Activated CD8-positive, alpha-beta T cell treated with anti-CD3 and anti-CD28 coated beads, Interleukin-2, amount 10 ng/mL, durations not matched to agents 7 days and 5 days (primary cell): ENCODE data around the gene MED1. TPM values are rescaled to one million over a fixed set of nuclear protein-coding genes. Genes with fewer than 3 reads are reported as not detected.
"Not testable (repeated sequence)": the region's sequence is repeated elsewhere in the genome, so short reads cannot be mapped to it uniquely, and the experiment has no call there.

Experiments
- ATAC-seq: fragments of 150-1000 bp; cut with Tn5 transposase; one replicate; pipeline ENCODE4 v1.10.0; 2021; ENCODE audit warnings: moderate library complexity
- CTCF ChIA-PET: fragments of 350-600 bp; sonication (Branson Sonifier 250); formaldehyde crosslinking; loops from one replicate; lab custom pipeline; 2021; ENCODE audit warnings: antibody characterized with exemption; lab: Charles Lee
- POLR2A ChIA-PET: fragments of 350-600 bp; sonication (Branson Sonifier 250); formaldehyde crosslinking; loops from one replicate; lab custom pipeline; 2021; ENCODE audit warnings: antibody characterized with exemption; lab: Charles Lee
- DNase-seq: peaks from one replicate; pipeline ENCODE4 v3.0.0-alpha.2; 2020
- H3K27ac Mint-ChIP-seq: one replicate; pipeline ENCODE4 v1.8.0; 2021; ENCODE audit warnings: mild to moderate bottlenecking, mixed read lengths
- H3K27me3 Mint-ChIP-seq: one replicate; pipeline ENCODE4 v1.8.0; 2021; ENCODE audit warnings: low read depth, mixed read lengths
- H3K36me3 Mint-ChIP-seq: one replicate; pipeline ENCODE4 v1.8.0; 2021; ENCODE audit warnings: low read depth, mixed read lengths
- H3K4me1 Mint-ChIP-seq: one replicate; pipeline ENCODE4 v1.8.0; 2021; ENCODE audit warnings: low read depth, mixed read lengths
- H3K4me3 Mint-ChIP-seq: one replicate; pipeline ENCODE4 v1.8.0; 2021; ENCODE audit warnings: mild to moderate bottlenecking, mixed read lengths
- H3K9me3 Mint-ChIP-seq: one replicate; pipeline ENCODE4 v1.8.0; 2022; ENCODE audit warnings: mixed read lengths; ENCODE audit not compliant: insufficient read depth
- total RNA-seq, 2 experiments: library from RNA; stranded (reverse); gene quantifications; one replicate each; pipeline ENCODE4 v1.2.3, GENCODE V29; 2021

Gene MED1
- total RNA-seq, 2 experiments from 2014 or later = 52.8 to 53.2 TPM

- CTCF ChIA-PET = interaction anchor here (0.6 to 1.5 kb wide), 4 partner anchors 89 to 235 kb away, joined by 3 to 5 read pairs (median 4); no protein-coding TSS in a partner anchor
- Mint-ChIP-seq H3K4me3 (peak overlapping the region; percentile 95), H3K27ac (no peak overlapping the region), H3K4me1 (peaks cover 18% of the 10 kb centered on the region), H3K36me3 (peaks cover 5% of the 10 kb centered on the region), H3K27me3 (no peaks in the 10 kb centered on the region), H3K9me3 (no peaks in the 10 kb centered on the region)
- DNase-seq (no peak), ATAC-seq (no peak)
- POLR2A ChIA-PET = no interaction called here
These were observed 51.3 kb downstream of the MED1 start for GRCh38 chr17:39399791-39400190.

- ChIA-PET POLR2A (interaction anchor here (0.6 kb wide), 1 partner anchor 12 kb away, joined by 5 read pairs; no protein-coding TSS in a partner anchor), CTCF (interaction anchor here (0.6 to 0.7 kb wide), 2 partner anchors 20 to 123 kb away, joined by 3 read pairs; no protein-coding TSS in a partner anchor)
- H3K36me3 Mint-ChIP-seq = no peaks in the 10 kb centered on the region
- H3K4me1 Mint-ChIP-seq = no peaks in the 10 kb centered on the region
- ATAC-seq = no peak
- no peaks in the 10 kb centered on the region for H3K9me3 Mint-ChIP-seq
- DNase-seq = no peak
- no peak overlapping the region for H3K4me3 Mint-ChIP-seq
- H3K27me3 Mint-ChIP-seq = no peaks in the 10 kb centered on the region
- H3K27ac Mint-ChIP-seq = no peak overlapping the region
These were observed 57.3 kb downstream of the MED1 start for GRCh38 chr17:39393736-39394135.

- Mint-ChIP-seq H3K27ac (no peak overlapping the region), H3K4me3 (no peak overlapping the region), H3K4me1 (no peaks in the 10 kb centered on the region), H3K9me3 (no peaks in the 10 kb centered on the region), H3K36me3 (no peaks in the 10 kb centered on the region), H3K27me3 (no peaks in the 10 kb centered on the region)
- DNase-seq (no peak), ATAC-seq (no peak)
- POLR2A ChIA-PET = no interaction called here
- CTCF ChIA-PET = no interaction called here
These were observed 59.6 kb downstream of the MED1 start for GRCh38 chr17:39391448-39391847.

- ChIA-PET CTCF (no interaction called here), POLR2A (interaction anchor here (1.3 kb wide), 1 partner anchor 155 kb away, joined by 3 read pairs; no protein-coding TSS in a partner anchor)
- H3K4me3 Mint-ChIP-seq = no peak overlapping the region
- H3K4me1 Mint-ChIP-seq = no peaks in the 10 kb centered on the region
- H3K27ac Mint-ChIP-seq = no peak overlapping the region
- ATAC-seq (no peak), DNase-seq (no peak)
- no peaks in the 10 kb centered on the region for H3K9me3 Mint-ChIP-seq
- H3K36me3 Mint-ChIP-seq = no peaks in the 10 kb centered on the region
- H3K27me3 Mint-ChIP-seq = no peaks in the 10 kb centered on the region
These were observed 66.0 kb downstream of the MED1 start for GRCh38 chr17:39385040-39385439.

GRCh38 chr17:39380144-39380543 lies 70.9 kb downstream of the MED1 start:
- DNase-seq (no peak), ATAC-seq (no peak)
- Mint-ChIP-seq H3K4me1 (no peaks in the 10 kb centered on the region), H3K36me3 (no peaks in the 10 kb centered on the region), H3K4me3 (no peak overlapping the region), H3K27me3 (no peaks in the 10 kb centered on the region), H3K9me3 (no peaks in the 10 kb centered on the region), H3K27ac (no peak overlapping the region)
- ChIA-PET POLR2A (interaction anchor here (0.6 kb wide), 1 partner anchor 400 kb away, joined by 3 read pairs; no protein-coding TSS in a partner anchor), CTCF (no interaction called here)

GRCh38 chr17:39376434-39376833 lies 74.6 kb downstream of the MED1 start:
- no peak overlapping the region for H3K4me3 Mint-ChIP-seq
- POLR2A ChIA-PET = no interaction called here

GRCh38 chr17:39367805-39368204 lies 83.3 kb downstream of the MED1 start:
- POLR2A ChIA-PET, H3K36me3 Mint-ChIP-seq, H3K9me3 Mint-ChIP-seq, H3K27me3 Mint-ChIP-seq, DNase-seq, ATAC-seq, H3K4me1 Mint-ChIP-seq, H3K4me3 Mint-ChIP-seq, CTCF ChIA-PET, H3K27ac Mint-ChIP-seq: not testable (repeated sequence)

More at GRCh38 chr17:39376434-39376833, 74.6 kb downstream of the MED1 start:
- Mint-ChIP-seq H3K9me3 (no peaks in the 10 kb centered on the region), H3K27ac (no peak overlapping the region), H3K36me3 (no peaks in the 10 kb centered on the region), H3K4me1 (no peaks in the 10 kb centered on the region), H3K27me3 (no peaks in the 10 kb centered on the region)
- no peak for ATAC-seq
- no peak for DNase-seq
- CTCF ChIA-PET = interaction anchor here (0.9 to 1.1 kb wide), 2 partner anchors 85 to 140 kb away, joined by 3 read pairs; partner anchors contain the start of gene CDK12

- no peak for ATAC-seq
- CTCF ChIA-PET = interaction anchor here (1.0 kb wide), 1 partner anchor 82 kb away, joined by 3 read pairs; no protein-coding TSS in a partner anchor
- no peaks in the 10 kb centered on the region for H3K9me3 Mint-ChIP-seq
These were observed 85.2 kb downstream of the MED1 start for GRCh38 chr17:39365872-39366271.

GRCh38 chr17:39365242-39365641 lies 85.8 kb downstream of the MED1 start:
- Mint-ChIP-seq H3K27ac (no peak overlapping the region), H3K4me3 (no peak overlapping the region), H3K36me3 (no peaks in the 10 kb centered on the region), H3K27me3 (no peaks in the 10 kb centered on the region), H3K4me1 (no peaks in the 10 kb centered on the region), H3K9me3 (no peaks in the 10 kb centered on the region)
- no peak for ATAC-seq
- DNase-seq = no peak
- ChIA-PET CTCF (no interaction called here), POLR2A (no interaction called here)

More at GRCh38 chr17:39365872-39366271, 85.2 kb downstream of the MED1 start:
- Mint-ChIP-seq H3K27me3 (no peaks in the 10 kb centered on the region), H3K4me3 (no peak overlapping the region), H3K36me3 (no peaks in the 10 kb centered on the region), H3K4me1 (no peaks in the 10 kb centered on the region), H3K27ac (no peak overlapping the region)
- no peak for DNase-seq
- POLR2A ChIA-PET = interaction anchor here (0.5 kb wide), 1 partner anchor 26 kb away, joined by 3 read pairs; no protein-coding TSS in a partner anchor

- H3K9me3 Mint-ChIP-seq = no peaks in the 10 kb centered on the region
- H3K27ac Mint-ChIP-seq = no peak overlapping the region
- no peaks in the 10 kb centered on the region for H3K4me1 Mint-ChIP-seq
- CTCF ChIA-PET = no interaction called here
- POLR2A ChIA-PET = no interaction called here
- ATAC-seq (no peak), DNase-seq (no peak)
- H3K4me3 Mint-ChIP-seq = no peak overlapping the region
- H3K27me3 Mint-ChIP-seq = no peaks in the 10 kb centered on the region
- H3K36me3 Mint-ChIP-seq = no peaks in the 10 kb centered on the region
These were observed 86.6 kb downstream of the MED1 start for GRCh38 chr17:39364236-39365025.

GRCh38 chr17:39361064-39361463 lies 90.0 kb downstream of the MED1 start:
- H3K27me3 Mint-ChIP-seq = no peaks in the 10 kb centered on the region
- no peaks in the 10 kb centered on the region for H3K9me3 Mint-ChIP-seq
- no peaks in the 10 kb centered on the region for H3K36me3 Mint-ChIP-seq
- no peaks in the 10 kb centered on the region for H3K4me1 Mint-ChIP-seq
- no peak for ATAC-seq
- no peak for DNase-seq
- CTCF ChIA-PET = no interaction called here
- no peak overlapping the region for H3K4me3 Mint-ChIP-seq
- H3K27ac Mint-ChIP-seq = no peak overlapping the region
- POLR2A ChIA-PET = no interaction called here

GRCh38 chr17:39360537-39360936 lies 90.5 kb downstream of the MED1 start:
- Mint-ChIP-seq H3K36me3 (no peaks in the 10 kb centered on the region), H3K27me3 (no peaks in the 10 kb centered on the region), H3K9me3 (no peaks in the 10 kb centered on the region), H3K27ac (no peak overlapping the region), H3K4me1 (no peaks in the 10 kb centered on the region), H3K4me3 (no peak overlapping the region)
- ChIA-PET CTCF (no interaction called here), POLR2A (no interaction called here)
- DNase-seq (no peak), ATAC-seq (no peak)
